ENCODE measurements around the gene PRDX3.

Gene PRDX3

DNA sequence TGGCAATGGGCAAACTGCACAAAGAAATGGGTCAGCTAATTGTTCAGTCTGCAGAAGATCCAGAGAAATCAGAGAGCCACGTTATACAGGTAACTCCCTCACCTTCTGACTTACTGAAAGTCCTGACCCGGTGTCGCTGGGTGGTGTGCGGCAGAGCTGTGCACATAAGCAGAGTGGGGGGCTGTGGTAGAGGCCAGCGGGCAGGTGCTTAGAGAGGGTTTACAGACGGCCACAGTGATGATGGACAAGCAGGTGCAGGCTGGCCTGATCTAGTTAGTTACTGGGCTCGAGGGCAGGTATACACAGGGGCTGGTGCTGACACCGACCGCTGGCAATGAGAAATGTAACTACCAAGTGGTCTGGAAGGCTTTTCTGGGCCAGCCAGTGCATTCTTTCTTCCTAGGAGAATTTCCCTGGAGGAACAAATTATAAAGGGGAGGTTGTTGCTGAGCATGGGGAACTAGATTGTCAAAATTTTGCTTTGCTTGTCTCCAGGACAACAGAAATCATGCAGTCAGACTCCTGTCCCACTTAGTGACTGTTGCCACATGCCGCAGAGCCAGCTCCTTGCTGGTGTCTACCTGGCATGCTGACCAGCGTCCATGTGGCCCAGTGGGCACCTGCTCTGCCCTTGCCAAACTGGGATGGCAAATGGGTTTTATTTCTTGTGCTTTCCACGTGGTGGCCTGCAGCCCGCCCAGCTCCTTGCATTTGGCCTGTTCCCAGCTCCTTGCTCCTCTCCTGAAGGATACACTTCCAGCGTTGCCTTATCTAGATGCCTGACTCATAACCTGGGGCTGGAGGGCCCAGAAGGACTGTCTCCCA, 45.9 kb downstream of the PRDX3 start:
- Histone ChIP-seq H3K9me3 (ENCODE audit: low read length) (no peaks in the 10 kb centered on the region), H3K9ac (ENCODE audit: low read length) (no peak overlapping the region), H4K20me1 (ENCODE audit: insufficient read depth, low read length) (no peaks in the 10 kb centered on the region), H3K79me2 (ENCODE audit: insufficient read depth, low read length) (no peaks in the 10 kb centered on the region), H3K9me2 (ENCODE audit: low read depth, low read length) (no peaks in the 10 kb centered on the region), H3K4me1 (ENCODE audit: insufficient read depth, low read length, severe bottlenecking) (peaks cover 28% of the 10 kb centered on the region), H3K27me3 (ENCODE audit: insufficient read depth, low read length) (no peaks in the 10 kb centered on the region), H3K27ac (ENCODE audit: low read depth, low read length, poor library complexity, severe bottlenecking) (peak overlapping the region; percentile 52), H3K4me3 (ENCODE audit: low read depth, low read length, poor library complexity, severe bottlenecking) (no peak overlapping the region), H3K36me3 (ENCODE audit: insufficient read depth, low read length) (peaks cover 41% of the 10 kb centered on the region), H3K4me2 (ENCODE audit: low read length) (no peak overlapping the region), H3F3A (ENCODE audit: insufficient read depth, low read length) (no peaks in the 10 kb centered on the region), H2AFZ (ENCODE audit: low read length) (no peak overlapping the region)
- TF ChIP-seq, protein P1, sequence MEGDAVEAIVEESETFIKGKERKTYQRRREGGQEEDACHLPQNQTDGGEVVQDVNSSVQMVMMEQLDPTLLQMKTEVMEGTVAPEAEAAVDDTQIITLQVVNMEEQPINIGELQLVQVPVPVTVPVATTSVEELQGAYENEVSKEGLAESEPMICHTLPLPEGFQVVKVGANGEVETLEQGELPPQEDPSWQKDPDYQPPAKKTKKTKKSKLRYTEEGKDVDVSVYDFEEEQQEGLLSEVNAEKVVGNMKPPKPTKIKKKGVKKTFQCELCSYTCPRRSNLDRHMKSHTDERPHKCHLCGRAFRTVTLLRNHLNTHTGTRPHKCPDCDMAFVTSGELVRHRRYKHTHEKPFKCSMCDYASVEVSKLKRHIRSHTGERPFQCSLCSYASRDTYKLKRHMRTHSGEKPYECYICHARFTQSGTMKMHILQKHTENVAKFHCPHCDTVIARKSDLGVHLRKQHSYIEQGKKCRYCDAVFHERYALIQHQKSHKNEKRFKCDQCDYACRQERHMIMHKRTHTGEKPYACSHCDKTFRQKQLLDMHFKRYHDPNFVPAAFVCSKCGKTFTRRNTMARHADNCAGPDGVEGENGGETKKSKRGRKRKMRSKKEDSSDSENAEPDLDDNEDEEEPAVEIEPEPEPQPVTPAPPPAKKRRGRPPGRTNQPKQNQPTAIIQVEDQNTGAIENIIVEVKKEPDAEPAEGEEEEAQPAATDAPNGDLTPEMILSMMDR (IDR thresholded peaks at IDR 0.05; ENCODE audit: low read length): no peak
- TF ChIP-seq EZH2 (IDR thresholded peaks at IDR 0.05; ENCODE audit: borderline replicate concordance, low read length): no peak

DNA sequence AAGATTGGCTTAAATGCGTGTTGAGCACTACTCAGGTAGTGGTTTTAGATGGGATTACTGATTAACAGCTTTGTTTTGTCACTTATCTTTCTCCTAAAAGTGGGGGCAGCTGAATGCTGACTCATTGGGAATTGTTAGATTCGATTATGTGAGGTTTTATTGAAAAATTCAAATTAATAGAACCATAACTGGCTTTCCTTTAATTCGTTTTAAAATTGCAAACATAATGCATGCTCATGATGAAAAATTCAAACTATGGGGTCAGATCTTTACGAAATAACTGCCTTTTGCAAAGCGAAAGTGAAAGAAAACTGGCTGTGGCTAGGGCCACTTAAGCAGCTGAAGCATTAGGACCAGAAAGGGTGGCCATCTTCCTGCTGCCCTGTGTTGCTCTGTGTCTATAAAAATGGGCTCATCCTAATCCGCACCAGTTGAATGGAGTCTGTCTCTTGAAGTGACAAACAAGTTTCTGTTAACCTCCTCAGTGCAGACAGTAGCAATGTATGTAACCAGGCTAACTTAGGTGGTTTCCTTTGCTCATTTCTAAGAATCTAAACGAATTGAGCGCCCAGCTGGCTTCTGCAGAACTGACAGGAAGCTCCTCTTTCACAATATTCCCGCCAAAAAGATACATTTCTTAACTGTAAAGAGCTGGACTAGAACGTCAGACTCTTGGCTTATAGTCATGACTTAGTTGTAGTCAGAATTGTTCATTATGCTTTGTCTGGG, 46.9 kb downstream of the PRDX3 start:
- TF ChIP-seq EZH2 (IDR thresholded peaks at IDR 0.05; ENCODE audit: borderline replicate concordance, low read length): no peak
- TF ChIP-seq, protein P1 (IDR thresholded peaks at IDR 0.05; ENCODE audit: low read length): no peak
- Histone ChIP-seq H2AFZ (ENCODE audit: low read length) (no peak overlapping the region), H3K9ac (ENCODE audit: low read length) (peak overlapping the region; percentile 41), H3K4me2 (ENCODE audit: low read length) (peak overlapping the region; percentile 52), H3K9me2 (ENCODE audit: low read depth, low read length) (no peaks in the 10 kb centered on the region), H4K20me1 (ENCODE audit: insufficient read depth, low read length) (no peaks in the 10 kb centered on the region), H3K27ac (ENCODE audit: low read depth, low read length, poor library complexity, severe bottlenecking) (peak overlapping the region; percentile 52), H3K4me1 (ENCODE audit: insufficient read depth, low read length, severe bottlenecking) (peaks cover 26% of the 10 kb centered on the region), H3K4me3 (ENCODE audit: low read depth, low read length, poor library complexity, severe bottlenecking) (peak overlapping the region; percentile 34), H3K27me3 (ENCODE audit: insufficient read depth, low read length) (no peaks in the 10 kb centered on the region), H3K9me3 (ENCODE audit: low read length) (no peaks in the 10 kb centered on the region), H3K36me3 (ENCODE audit: insufficient read depth, low read length) (peaks cover 41% of the 10 kb centered on the region), H3K79me2 (ENCODE audit: insufficient read depth, low read length) (no peaks in the 10 kb centered on the region), H3F3A (ENCODE audit: insufficient read depth, low read length) (no peaks in the 10 kb centered on the region)

DNA sequence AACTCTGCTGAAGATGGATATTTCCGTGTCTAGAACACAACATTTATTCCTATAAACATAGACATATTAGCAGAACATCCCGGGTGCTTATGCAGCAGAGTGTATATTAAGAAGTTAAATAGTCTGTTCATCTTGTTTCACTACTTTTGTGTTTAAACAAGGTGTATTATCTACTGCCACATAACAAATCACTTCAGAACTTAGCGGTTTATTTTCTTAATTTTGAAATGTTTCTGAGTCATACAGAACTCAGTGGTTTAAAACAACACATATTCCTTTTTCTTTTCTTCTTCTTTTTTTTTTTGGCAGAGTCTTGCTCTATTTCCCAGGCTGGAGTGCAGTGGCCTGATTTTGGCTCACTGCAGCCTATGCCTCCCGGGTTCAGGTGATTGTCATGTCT, 48.9 kb downstream of the PRDX3 start:
- H3K27me3 ChIP-seq (ENCODE audit: insufficient read depth, low read length): no peaks in the 10 kb centered on the region
- no peak for TF ChIP-seq EZH2 (IDR thresholded peaks at IDR 0.05; ENCODE audit: borderline replicate concordance, low read length)
- TF ChIP-seq, protein P1 (IDR thresholded peaks at IDR 0.05; ENCODE audit: low read length): no peak
- no peak overlapping the region for H3K4me2 ChIP-seq (ENCODE audit: low read length)
- no peaks in the 10 kb centered on the region for H4K20me1 ChIP-seq (ENCODE audit: insufficient read depth, low read length)
- no peak overlapping the region for H3K27ac ChIP-seq (ENCODE audit: low read depth, low read length, poor library complexity, severe bottlenecking)
- H2AFZ ChIP-seq (ENCODE audit: low read length): no peak overlapping the region
- H3F3A ChIP-seq (ENCODE audit: insufficient read depth, low read length): no peaks in the 10 kb centered on the region
- no peaks in the 10 kb centered on the region for H3K9me2 ChIP-seq (ENCODE audit: low read depth, low read length)
- H3K4me3 ChIP-seq (ENCODE audit: low read depth, low read length, poor library complexity, severe bottlenecking): no peak overlapping the region
- no peak overlapping the region for H3K9ac ChIP-seq (ENCODE audit: low read length)
- peaks cover 46% of the 10 kb centered on the region for H3K36me3 ChIP-seq (ENCODE audit: insufficient read depth, low read length)
- no peaks in the 10 kb centered on the region for H3K79me2 ChIP-seq (ENCODE audit: insufficient read depth, low read length)
- H3K9me3 ChIP-seq (ENCODE audit: low read length): no peaks in the 10 kb centered on the region
- peaks cover 18% of the 10 kb centered on the region for H3K4me1 ChIP-seq (ENCODE audit: insufficient read depth, low read length, severe bottlenecking)
